ENCODE data around the gene FOXD3.

FOXD3 gene

DNA sequence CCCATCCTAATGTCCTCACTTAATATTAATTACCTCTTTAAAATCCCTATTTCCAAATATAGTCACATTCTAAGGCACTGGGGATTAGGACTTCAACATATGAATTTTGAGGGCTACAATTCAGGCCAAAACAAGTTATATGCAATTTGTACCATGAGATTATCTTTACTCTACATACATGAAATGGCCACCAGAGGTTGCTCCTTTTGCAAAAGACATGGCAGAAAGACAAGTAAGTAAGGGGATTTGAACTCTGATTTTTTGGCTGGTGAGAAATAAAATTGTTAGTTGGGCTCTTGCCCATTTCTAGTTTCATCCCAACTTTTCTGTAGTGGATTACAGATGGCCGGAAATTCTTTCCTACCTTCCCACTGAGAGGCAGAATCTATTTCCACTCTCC, 40.2 kb downstream of the FOXD3 start:
- DNase-seq: no peak

DNA sequence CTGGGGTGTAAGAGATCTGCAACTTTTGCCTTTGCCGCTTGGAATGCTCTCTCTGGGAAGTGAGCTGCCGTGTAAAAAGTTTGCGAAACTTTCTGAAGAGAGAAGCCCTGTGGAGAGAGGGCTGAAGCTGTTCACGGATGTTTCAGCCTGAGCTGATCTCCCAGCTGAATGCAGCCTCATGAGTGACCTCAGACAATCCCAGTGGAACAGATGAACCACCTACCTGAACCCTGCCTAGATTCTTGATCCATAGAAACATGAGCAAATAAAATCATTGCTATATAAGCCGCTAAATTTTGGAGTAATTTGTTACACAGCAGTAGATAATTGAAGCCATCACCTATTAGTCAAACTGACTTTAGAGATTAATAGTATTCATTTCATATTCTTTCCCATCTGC, 40.6 kb downstream of the FOXD3 start:
- DNase-seq: no peak

DNA sequence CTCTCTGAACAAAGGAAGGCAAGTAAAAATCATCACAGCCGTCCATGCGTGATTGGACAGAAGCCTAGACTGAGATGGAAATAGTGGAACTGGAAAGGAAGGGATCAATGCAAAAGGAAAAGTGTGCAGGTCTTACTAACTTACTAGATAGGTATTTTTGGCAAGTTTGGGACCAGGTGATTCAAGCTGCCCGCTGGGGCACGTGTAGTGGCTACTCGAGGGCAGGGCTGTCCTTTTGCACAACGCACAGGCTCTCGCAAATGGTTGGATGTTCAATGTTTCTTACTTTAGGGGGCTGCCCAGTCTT, 44.5 kb downstream of the FOXD3 start:
- no peak for DNase-seq

DNA sequence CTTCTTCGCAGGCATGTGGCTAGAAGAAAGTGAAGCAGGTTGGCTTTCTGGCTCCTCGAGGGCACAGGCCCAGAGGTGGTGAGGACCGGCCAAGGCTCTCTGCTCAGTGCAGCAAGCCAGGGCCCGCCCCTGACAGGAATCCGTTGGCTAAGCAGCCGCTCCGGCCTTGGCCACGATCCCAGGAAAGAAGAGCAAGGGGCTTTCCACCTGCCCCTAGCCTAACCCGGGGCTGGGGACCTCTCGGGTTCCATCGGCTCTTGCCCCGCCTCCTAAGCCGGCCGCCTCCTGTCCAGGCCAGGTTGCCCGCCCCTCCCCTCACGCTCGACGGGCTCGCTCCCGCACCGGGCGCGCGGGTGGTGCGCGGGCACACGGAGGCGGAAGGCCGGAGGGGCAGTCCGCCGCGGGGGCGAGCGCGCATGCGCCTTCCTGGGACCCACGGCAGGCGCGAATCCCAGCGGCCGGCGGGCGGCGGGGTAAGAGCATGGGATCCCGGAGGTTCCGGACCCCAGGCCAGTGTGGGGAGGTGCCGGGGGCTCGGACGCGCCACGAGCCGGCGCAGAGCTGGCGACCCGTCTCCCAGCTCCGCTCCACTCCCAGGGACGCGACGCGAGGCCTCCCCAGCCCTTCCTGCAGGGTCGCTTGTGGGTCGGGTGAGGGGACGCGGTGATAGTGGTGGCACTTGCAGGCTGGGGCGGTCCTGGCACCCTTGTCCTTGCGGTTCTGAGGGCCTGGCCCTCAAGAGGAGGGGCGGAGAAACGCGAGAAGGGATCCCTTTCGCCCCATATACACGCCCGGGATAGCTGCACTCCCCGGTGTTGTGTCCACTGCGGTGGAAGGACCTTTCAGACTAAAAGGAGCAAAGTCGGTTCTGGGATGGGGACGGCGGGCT, 45.1 kb downstream of the FOXD3 start, which contains the start of gene ALG6:
ALG6 (plus strand) TSS at position 413 of the 889 bp plus-strand sequence. CDS start 3,351 bp downstream, outside the sequence.
- DNase-seq: peak; percentile 94

DNA sequence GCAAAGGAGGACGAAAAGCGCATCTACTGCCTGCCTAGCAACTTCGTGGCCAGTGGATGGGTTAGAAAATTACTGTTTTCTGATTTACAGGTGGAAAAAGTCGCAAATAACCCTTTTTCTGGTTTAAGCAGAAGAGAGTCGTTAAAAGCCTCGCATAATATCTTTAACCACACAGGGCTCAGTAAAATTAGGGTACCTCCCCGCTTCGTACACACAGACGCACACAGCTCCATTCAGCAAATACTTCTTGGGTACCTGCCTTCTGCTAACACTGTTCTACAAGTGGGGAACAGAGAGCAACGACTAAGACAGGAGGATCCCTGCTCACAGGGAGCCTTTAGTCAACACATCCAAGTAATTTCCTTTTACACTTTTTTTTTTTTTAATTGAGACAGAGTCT, 45.8 kb downstream of the FOXD3 start:
- no peak for DNase-seq
